ENCODE measurements around the gene PRICKLE2. TPM values are rescaled to one million over a fixed set of nuclear protein-coding genes. Genes with fewer than 3 reads are reported as not detected.

PRICKLE2 gene
- total RNA-seq, 1 experiment from 2014 or later, result 3.2 TPM

DNA sequence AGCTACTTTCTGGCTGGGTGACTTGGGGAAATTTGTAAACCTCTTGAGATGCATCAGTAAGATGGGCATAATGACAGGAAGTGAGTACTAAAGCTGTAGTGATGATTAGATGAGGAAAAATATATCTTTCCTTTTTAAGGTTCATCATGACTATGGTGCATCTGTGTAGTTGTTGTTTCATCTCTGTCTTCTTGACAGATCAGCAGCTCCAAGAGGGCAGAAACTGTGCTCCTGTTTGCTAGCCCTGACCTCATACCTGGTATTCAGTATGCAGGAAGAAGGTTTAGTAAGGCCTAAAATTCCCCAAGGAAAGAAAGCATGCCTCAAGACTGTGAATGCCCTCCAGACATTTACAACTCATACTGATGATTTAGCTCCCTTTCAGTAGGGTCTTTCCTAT, 119.5 kb downstream of the PRICKLE2 start:
- Histone ChIP-seq H3K4ac (ENCODE audit: low read depth, low read length) (no peak overlapping the region), H3K27ac (ENCODE audit: insufficient read length, low read depth, low read length) (no peak overlapping the region), H3K9ac (ENCODE audit: extremely low read depth, insufficient read length, low read length) (no peak overlapping the region), H3K9me3 (ENCODE audit: control insufficient read depth, low read depth, low read length) (no peaks in the 10 kb centered on the region), H3K23me2 (ENCODE audit: insufficient read length, low read depth, low read length, poor library complexity, severe bottlenecking) (no peaks in the 10 kb centered on the region), H3K4me2 (ENCODE audit: insufficient read depth, insufficient read length, low read length) (no peak overlapping the region), H2AK5ac (ENCODE audit: insufficient read length, low read length) (no peak overlapping the region), H3K27me3 (ENCODE audit: insufficient read depth, low read length) (no peaks in the 10 kb centered on the region), H2BK20ac (ENCODE audit: low read depth, low read length, poor library complexity, severe bottlenecking) (no peak overlapping the region), H4K20me1 (ENCODE audit: control insufficient read depth, insufficient read depth, insufficient read length) (no peaks in the 10 kb centered on the region), H2BK5ac (ENCODE audit: insufficient read length, low read length) (no peak overlapping the region), H3K18ac (ENCODE audit: insufficient read length, low read depth, low read length) (no peak overlapping the region), H4K5ac (ENCODE audit: insufficient read length, low read depth, low read length) (no peak overlapping the region), H2AFZ (ENCODE audit: low read length) (no peak overlapping the region), H4K8ac (replicated peaks; ENCODE audit: insufficient read length, low read depth, low read length) (no peak overlapping the region), H2BK12ac (ENCODE audit: insufficient read length, low read depth, low read length) (no peak overlapping the region), H3T11ph (ENCODE audit: low read length) (no peak overlapping the region), H2BK120ac (ENCODE audit: low read depth, low read length, poor library complexity, severe bottlenecking) (no peak overlapping the region), H3K79me2 (ENCODE audit: insufficient read depth, low read length) (no peaks in the 10 kb centered on the region), H4K91ac (ENCODE audit: insufficient read length, low read depth, low read length) (no peak overlapping the region), H2BK15ac (ENCODE audit: low read depth, low read length) (no peak overlapping the region), H3K79me1 (ENCODE audit: insufficient read depth, low read depth, low read length, poor library complexity, severe bottlenecking) (no peaks in the 10 kb centered on the region), H3K14ac (ENCODE audit: insufficient read depth, low read length) (no peak overlapping the region), H3K56ac (ENCODE audit: insufficient read length, low read depth, low read length) (no peak overlapping the region), H3K4me1 (ENCODE audit: insufficient read depth, low read length) (peaks cover 3% of the 10 kb centered on the region; the same call in 1 of the 2 replicates), H3K23ac (ENCODE audit: insufficient read length, low read depth, low read length) (no peak overlapping the region)
- peaks cover 52 to 57% of the 10 kb centered on the region in 2 experiments for H3K4me1 Mint-ChIP-seq
- no peaks in the 10 kb centered on the region for H3K27me3 Mint-ChIP-seq (ENCODE audit: low read depth)
- H3K9me3 Mint-ChIP-seq, result no peaks in the 10 kb centered on the region
- TF ChIP-seq, protein P1, sequence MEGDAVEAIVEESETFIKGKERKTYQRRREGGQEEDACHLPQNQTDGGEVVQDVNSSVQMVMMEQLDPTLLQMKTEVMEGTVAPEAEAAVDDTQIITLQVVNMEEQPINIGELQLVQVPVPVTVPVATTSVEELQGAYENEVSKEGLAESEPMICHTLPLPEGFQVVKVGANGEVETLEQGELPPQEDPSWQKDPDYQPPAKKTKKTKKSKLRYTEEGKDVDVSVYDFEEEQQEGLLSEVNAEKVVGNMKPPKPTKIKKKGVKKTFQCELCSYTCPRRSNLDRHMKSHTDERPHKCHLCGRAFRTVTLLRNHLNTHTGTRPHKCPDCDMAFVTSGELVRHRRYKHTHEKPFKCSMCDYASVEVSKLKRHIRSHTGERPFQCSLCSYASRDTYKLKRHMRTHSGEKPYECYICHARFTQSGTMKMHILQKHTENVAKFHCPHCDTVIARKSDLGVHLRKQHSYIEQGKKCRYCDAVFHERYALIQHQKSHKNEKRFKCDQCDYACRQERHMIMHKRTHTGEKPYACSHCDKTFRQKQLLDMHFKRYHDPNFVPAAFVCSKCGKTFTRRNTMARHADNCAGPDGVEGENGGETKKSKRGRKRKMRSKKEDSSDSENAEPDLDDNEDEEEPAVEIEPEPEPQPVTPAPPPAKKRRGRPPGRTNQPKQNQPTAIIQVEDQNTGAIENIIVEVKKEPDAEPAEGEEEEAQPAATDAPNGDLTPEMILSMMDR (conservative IDR thresholded peaks at IDR 0.05), result no peak
- H3K36me3 Mint-ChIP-seq (ENCODE audit: insufficient read depth in 1 of 3, low read depth in 3 of 3), result no peaks in the 10 kb centered on the region; a peak in 1 of 7 replicates
- no peak for DNase-seq
- H3K4me3 Mint-ChIP-seq, result no peak overlapping the region
- H3K27ac Mint-ChIP-seq, result no peak overlapping the region
